IPS-20b (cell line): ENCODE measurements around the gene ZNF236.
"Not testable (repeated sequence)": the region's sequence is repeated elsewhere in the genome, so short reads cannot be mapped to it uniquely, and the experiment has no call there.

Experiments
- H3K27ac ChIP-seq: one replicate; pipeline ENCODE4 v1.5.1; 2013; ENCODE audit warnings: low read length
- H3K27me3 ChIP-seq: 2 replicates; pipeline ENCODE4 v1.6.1; 2013; ENCODE audit warnings: mild to moderate bottlenecking, low read length, inconsistent platforms; ENCODE audit not compliant: insufficient read depth
- H3K36me3 ChIP-seq: 2 replicates; pipeline ENCODE4 v1.6.1; 2013; ENCODE audit warnings: low read depth, mild to moderate bottlenecking, inconsistent platforms, low read length, moderate library complexity; ENCODE audit not compliant: insufficient read depth
- H3K4me1 ChIP-seq: 2 replicates; pipeline ENCODE4 v1.6.1; 2013; ENCODE audit warnings: mild to moderate bottlenecking, control low read depth, inconsistent platforms, low read length, moderate library complexity; ENCODE audit not compliant: insufficient read depth
- H3K4me3 ChIP-seq: 2 replicates; pipeline ENCODE4 v1.5.1; 2013; ENCODE audit warnings: mild to moderate bottlenecking, low read length, inconsistent platforms
- H3K9ac ChIP-seq: 2 replicates; pipeline ENCODE4 v1.6.1; 2013; ENCODE audit warnings: low read depth, mild to moderate bottlenecking, inconsistent platforms, low read length, moderate library complexity
- H3K9me3 ChIP-seq: 2 replicates; pipeline ENCODE4 v1.6.1; 2013; ENCODE audit warnings: mild to moderate bottlenecking, low read depth, low read length, inconsistent platforms; ENCODE audit not compliant: insufficient read depth

The ZNF236 gene

GRCh38 chr18:76822506-76823160 lies at the start of gene ZNF236:
Gene ZNF236, plus strand, starts transcription at chr18:76822557. Its CDS starts 51 bp downstream, at chr18:76822608.
- peak within 1 kb of the TSS; percentile 100 for H3K4me3 ChIP-seq
- no peaks in the 10 kb centered on the region for H3K27me3 ChIP-seq
- H3K9ac ChIP-seq, result peak within 1 kb of the TSS; percentile 97
- H3K27ac ChIP-seq, result peak within 1 kb of the TSS; percentile 93
- peaks cover 7% of the 10 kb centered on the region for H3K4me1 ChIP-seq
- H3K36me3 ChIP-seq, result no peaks in the 10 kb centered on the region
- no peaks in the 10 kb centered on the region for H3K9me3 ChIP-seq

GRCh38 chr18:76772665-76773064 lies 49.7 kb upstream of the ZNF236 start:
- H3K27me3 ChIP-seq, result no peaks in the 10 kb centered on the region
- no peaks in the 10 kb centered on the region for H3K36me3 ChIP-seq
- H3K9ac ChIP-seq, result no peak overlapping the region
- no peaks in the 10 kb centered on the region for H3K9me3 ChIP-seq
- no peak overlapping the region for H3K4me3 ChIP-seq
- H3K4me1 ChIP-seq, result no peaks in the 10 kb centered on the region
- no peak overlapping the region for H3K27ac ChIP-seq

GRCh38 chr18:76777036-76777435 lies 45.3 kb upstream of the ZNF236 start:
- H3K27me3 ChIP-seq, H3K9me3 ChIP-seq: not testable (repeated sequence)

GRCh38 chr18:76783786-76784484 lies 38.4 kb upstream of the ZNF236 start:
- no peaks in the 10 kb centered on the region for H3K36me3 ChIP-seq
- no peak overlapping the region for H3K9ac ChIP-seq
- H3K9me3 ChIP-seq, result no peaks in the 10 kb centered on the region
- no peak overlapping the region for H3K27ac ChIP-seq
- H3K4me1 ChIP-seq, result peaks cover 5% of the 10 kb centered on the region; the same call in 1 of the 2 replicates
- no peaks in the 10 kb centered on the region for H3K27me3 ChIP-seq
- no peak overlapping the region for H3K4me3 ChIP-seq

More at GRCh38 chr18:76777036-76777435, 45.3 kb upstream of the ZNF236 start:
- not testable (repeated sequence) for H3K27ac ChIP-seq, H3K9ac ChIP-seq, H3K36me3 ChIP-seq, H3K4me3 ChIP-seq, H3K4me1 ChIP-seq

GRCh38 chr18:76785872-76786271 lies 36.5 kb upstream of the ZNF236 start:
- H3K4me1 ChIP-seq, result peaks cover 5% of the 10 kb centered on the region; the same call in 1 of the 2 replicates
- H3K36me3 ChIP-seq, result no peaks in the 10 kb centered on the region
- peaks cover 3% of the 10 kb centered on the region; the same call in 1 of the 2 replicates for H3K9me3 ChIP-seq
- H3K9ac ChIP-seq, result no peak overlapping the region
- H3K4me3 ChIP-seq, result no peak overlapping the region
- H3K27ac ChIP-seq, result no peak overlapping the region
- no peaks in the 10 kb centered on the region for H3K27me3 ChIP-seq

GRCh38 chr18:76788571-76789317 lies 33.6 kb upstream of the ZNF236 start:
- Histone ChIP-seq H3K27ac (no peak overlapping the region), H3K4me3 (no peak overlapping the region), H3K4me1 (no peaks in the 10 kb centered on the region), H3K36me3 (no peaks in the 10 kb centered on the region), H3K9ac (no peak overlapping the region), H3K9me3 (peaks cover 18% of the 10 kb centered on the region), H3K27me3 (no peaks in the 10 kb centered on the region)

- Histone ChIP-seq H3K4me3 (no peak overlapping the region), H3K9ac (no peak overlapping the region), H3K36me3 (no peaks in the 10 kb centered on the region), H3K27ac (no peak overlapping the region), H3K9me3 (peaks cover 18% of the 10 kb centered on the region), H3K4me1 (peaks cover 4% of the 10 kb centered on the region; the same call in 1 of the 2 replicates), H3K27me3 (no peaks in the 10 kb centered on the region)
Observed at GRCh38 chr18:76791106-76791505, 31.3 kb upstream of the ZNF236 start.

- Histone ChIP-seq H3K9ac (no peak overlapping the region), H3K9me3 (peaks cover 18% of the 10 kb centered on the region)
Observed at GRCh38 chr18:76791642-76792041, 30.7 kb upstream of the ZNF236 start.

GRCh38 chr18:76794326-76794725 lies 28.0 kb upstream of the ZNF236 start:
- peaks cover 8% of the 10 kb centered on the region; the same call in 1 of the 2 replicates for H3K4me1 ChIP-seq
- no peak overlapping the region for H3K27ac ChIP-seq
- no peaks in the 10 kb centered on the region for H3K36me3 ChIP-seq
- H3K4me3 ChIP-seq, result no peak overlapping the region
- H3K9me3 ChIP-seq, result peaks cover 21% of the 10 kb centered on the region
- no peaks in the 10 kb centered on the region for H3K27me3 ChIP-seq
- no peak overlapping the region for H3K9ac ChIP-seq

More at GRCh38 chr18:76791642-76792041, 30.7 kb upstream of the ZNF236 start:
- no peak overlapping the region for H3K4me3 ChIP-seq
- H3K36me3 ChIP-seq, result no peaks in the 10 kb centered on the region
- H3K27ac ChIP-seq, result no peak overlapping the region
- H3K4me1 ChIP-seq, result peaks cover 7% of the 10 kb centered on the region; the same call in 1 of the 2 replicates
- no peaks in the 10 kb centered on the region for H3K27me3 ChIP-seq

- H3K27me3 ChIP-seq, result no peaks in the 10 kb centered on the region; the same call in 1 of the 2 replicates
- H3K4me1 ChIP-seq, result no peaks in the 10 kb centered on the region
- peak overlapping the region; percentile 62; the same call in 1 of the 2 replicates for H3K4me3 ChIP-seq
- no peaks in the 10 kb centered on the region for H3K36me3 ChIP-seq
- no peak overlapping the region for H3K27ac ChIP-seq
- peak overlapping the region; percentile 59; the same call in 1 of the 2 replicates for H3K9ac ChIP-seq
- 0 out of 2 replicates have a peak, but pooled peaks cover 3% of the 10 kb centered on the region for H3K9me3 ChIP-seq
Observed at GRCh38 chr18:76801567-76802505, 20.5 kb upstream of the ZNF236 start.

- no peaks in the 10 kb centered on the region for H3K4me1 ChIP-seq
- H3K9me3 ChIP-seq, result 0 out of 2 replicates have a peak, but pooled peaks cover 3% of the 10 kb centered on the region
- no peak overlapping the region for H3K4me3 ChIP-seq
- no peak overlapping the region for H3K27ac ChIP-seq
- no peak overlapping the region for H3K9ac ChIP-seq
- H3K36me3 ChIP-seq, result no peaks in the 10 kb centered on the region
- H3K27me3 ChIP-seq, result no peaks in the 10 kb centered on the region; the same call in 1 of the 2 replicates
Observed at GRCh38 chr18:76803413-76803812, 18.9 kb upstream of the ZNF236 start.
